GM23338 (cell line): Measurements from ENCODE around the gene NTMT1.

Source experiments
- CREB1 ChIP-seq: fragments of 250-450 bp; sonication (Bioruptor Pico); IDR thresholded peaks from 2 replicates; pipeline ENCODE4 v1.5.0; 2020; ENCODE audit warnings: low read depth, mild to moderate bottlenecking, moderate library complexity
- EZH2 ChIP-seq: fragments of 200-600 bp; sonication (generic); IDR thresholded peaks from one replicate; pipeline ENCODE4 v1.8.0; 2017; ENCODE audit warnings: antibody characterized with exemption, mild to moderate bottlenecking, low read depth; ENCODE audit not compliant: unreplicated experiment
- EZH2phosphoT487 ChIP-seq: fragments of 200-600 bp; sonication (generic); IDR thresholded peaks from one replicate; pipeline ENCODE4 v1.8.1; 2018; ENCODE audit warnings: antibody characterized with exemption; ENCODE audit not compliant: unreplicated experiment
- JUNB ChIP-seq: IDR thresholded peaks from one replicate; pipeline ENCODE4 v1.6.1; 2016; ENCODE audit warnings: antibody characterized with exemption; ENCODE audit not compliant: unreplicated experiment
- NANOG ChIP-seq: IDR thresholded peaks from 2 replicates; pipeline ENCODE4 v1.6.1; 2016; ENCODE audit warnings: antibody characterized with exemption, borderline replicate concordance
- POLR2AphosphoS5 ChIP-seq: IDR thresholded peaks from 2 replicates; pipeline ENCODE4 v1.6.1; 2016; ENCODE audit warnings: antibody characterized with exemption, low read depth
- STAT1 ChIP-seq: IDR thresholded peaks from one replicate; pipeline ENCODE4 v1.6.1; 2016; ENCODE audit warnings: antibody characterized with exemption; ENCODE audit not compliant: unreplicated experiment
- ZNF114 ChIP-seq: fragments of 250-450 bp; sonication (Bioruptor Pico); IDR thresholded peaks from 2 replicates; pipeline ENCODE4 v1.5.0; 2020; ENCODE audit warnings: mild to moderate bottlenecking, moderate library complexity
- ZNF331 ChIP-seq: fragments of 250-450 bp; sonication (Bioruptor Pico); IDR thresholded peaks from 2 replicates; pipeline ENCODE4 v1.5.0; 2020; ENCODE audit warnings: low read depth, mild to moderate bottlenecking, moderate library complexity
- TF ChIP-seq, protein P1 (sequence below), 2 experiments: fragments of 200-600 bp in 1 of 2; sonication (generic) in 1 of 2; conservative IDR thresholded peaks; 2 replicates each; pipeline versions ENCODE4 v1.5.1 to v1.6.1; 2016 to 2017; ENCODE audit warnings: antibody characterized with exemption in 2 of 2, low read depth in 2 of 2, mild to moderate bottlenecking in 2 of 2, moderate library complexity in 1 of 2
- TF ChIP-seq, protein P2 (sequence below): IDR thresholded peaks from 2 replicates; pipeline ENCODE4 v1.6.1; 2016; ENCODE audit warnings: antibody characterized with exemption
- TF ChIP-seq, protein P3 (sequence below): IDR thresholded peaks from one replicate; pipeline ENCODE4 v1.6.1; 2018; ENCODE audit warnings: antibody characterized with exemption; ENCODE audit not compliant: unreplicated experiment

DNA sequence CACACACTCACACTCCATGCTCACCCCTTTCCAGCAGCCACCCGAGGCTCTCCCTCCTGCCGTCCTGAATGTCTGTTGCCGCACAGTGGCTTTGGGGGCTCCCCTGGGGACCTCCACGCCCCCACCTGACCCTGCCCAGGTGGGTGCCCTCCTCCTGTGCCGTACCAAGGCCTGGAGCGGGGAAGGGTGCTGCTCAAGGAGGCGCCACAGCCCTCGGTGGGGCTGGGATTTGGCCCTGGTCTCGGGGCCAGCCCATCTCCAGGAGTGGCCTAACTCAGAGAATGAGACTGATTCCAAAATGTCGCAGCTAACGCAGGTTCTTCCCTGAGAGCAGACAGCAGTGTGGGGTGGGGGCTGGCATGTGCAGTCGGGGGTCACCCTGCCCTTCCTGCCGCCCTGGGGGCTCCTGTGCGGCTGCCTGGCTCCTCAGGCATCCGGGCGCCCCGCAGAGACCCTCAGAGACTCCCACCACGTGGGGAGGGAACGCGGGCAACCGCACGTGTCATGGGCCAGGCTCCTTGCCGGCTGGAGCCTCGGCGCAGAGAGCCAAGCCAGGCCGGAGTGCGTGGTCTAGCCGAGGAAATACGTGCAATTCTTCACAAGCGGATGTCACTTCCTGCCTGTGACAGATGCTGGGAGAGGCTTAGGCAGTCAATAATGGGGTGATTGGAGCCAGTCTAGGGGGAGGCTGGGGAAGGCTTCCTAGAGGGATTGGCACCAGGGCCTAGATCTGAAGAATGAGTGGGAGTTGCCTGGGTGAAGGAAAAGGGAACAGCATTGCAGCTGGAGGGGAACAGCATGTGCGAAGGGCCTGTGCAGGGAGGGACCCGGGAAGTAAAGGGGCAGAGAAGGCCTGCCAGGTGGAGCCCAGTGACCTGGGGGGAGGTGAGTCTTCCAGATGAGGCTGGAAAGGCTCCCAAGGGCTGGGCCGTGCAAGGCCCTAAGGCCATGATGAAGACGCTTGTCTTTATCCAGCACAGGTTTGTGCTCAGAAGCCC lies 49.1 kb upstream of the NTMT1 start:
- TF ChIP-seq, protein P1, sequence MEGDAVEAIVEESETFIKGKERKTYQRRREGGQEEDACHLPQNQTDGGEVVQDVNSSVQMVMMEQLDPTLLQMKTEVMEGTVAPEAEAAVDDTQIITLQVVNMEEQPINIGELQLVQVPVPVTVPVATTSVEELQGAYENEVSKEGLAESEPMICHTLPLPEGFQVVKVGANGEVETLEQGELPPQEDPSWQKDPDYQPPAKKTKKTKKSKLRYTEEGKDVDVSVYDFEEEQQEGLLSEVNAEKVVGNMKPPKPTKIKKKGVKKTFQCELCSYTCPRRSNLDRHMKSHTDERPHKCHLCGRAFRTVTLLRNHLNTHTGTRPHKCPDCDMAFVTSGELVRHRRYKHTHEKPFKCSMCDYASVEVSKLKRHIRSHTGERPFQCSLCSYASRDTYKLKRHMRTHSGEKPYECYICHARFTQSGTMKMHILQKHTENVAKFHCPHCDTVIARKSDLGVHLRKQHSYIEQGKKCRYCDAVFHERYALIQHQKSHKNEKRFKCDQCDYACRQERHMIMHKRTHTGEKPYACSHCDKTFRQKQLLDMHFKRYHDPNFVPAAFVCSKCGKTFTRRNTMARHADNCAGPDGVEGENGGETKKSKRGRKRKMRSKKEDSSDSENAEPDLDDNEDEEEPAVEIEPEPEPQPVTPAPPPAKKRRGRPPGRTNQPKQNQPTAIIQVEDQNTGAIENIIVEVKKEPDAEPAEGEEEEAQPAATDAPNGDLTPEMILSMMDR (conservative IDR thresholded peaks at IDR 0.05; ENCODE audit: low read depth in 2 of 2): no peak
- no peak for TF ChIP-seq POLR2AphosphoS5
- TF ChIP-seq ZNF331 (CRISPR knock-in tag): no peak
- TF ChIP-seq, protein P2, sequence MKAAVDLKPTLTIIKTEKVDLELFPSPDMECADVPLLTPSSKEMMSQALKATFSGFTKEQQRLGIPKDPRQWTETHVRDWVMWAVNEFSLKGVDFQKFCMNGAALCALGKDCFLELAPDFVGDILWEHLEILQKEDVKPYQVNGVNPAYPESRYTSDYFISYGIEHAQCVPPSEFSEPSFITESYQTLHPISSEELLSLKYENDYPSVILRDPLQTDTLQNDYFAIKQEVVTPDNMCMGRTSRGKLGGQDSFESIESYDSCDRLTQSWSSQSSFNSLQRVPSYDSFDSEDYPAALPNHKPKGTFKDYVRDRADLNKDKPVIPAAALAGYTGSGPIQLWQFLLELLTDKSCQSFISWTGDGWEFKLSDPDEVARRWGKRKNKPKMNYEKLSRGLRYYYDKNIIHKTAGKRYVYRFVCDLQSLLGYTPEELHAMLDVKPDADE: no peak
- TF ChIP-seq CREB1 (CRISPR knock-in tag): no peak
- no peak for TF ChIP-seq EZH2phosphoT487
- no peak for TF ChIP-seq EZH2
- TF ChIP-seq, protein P3, sequence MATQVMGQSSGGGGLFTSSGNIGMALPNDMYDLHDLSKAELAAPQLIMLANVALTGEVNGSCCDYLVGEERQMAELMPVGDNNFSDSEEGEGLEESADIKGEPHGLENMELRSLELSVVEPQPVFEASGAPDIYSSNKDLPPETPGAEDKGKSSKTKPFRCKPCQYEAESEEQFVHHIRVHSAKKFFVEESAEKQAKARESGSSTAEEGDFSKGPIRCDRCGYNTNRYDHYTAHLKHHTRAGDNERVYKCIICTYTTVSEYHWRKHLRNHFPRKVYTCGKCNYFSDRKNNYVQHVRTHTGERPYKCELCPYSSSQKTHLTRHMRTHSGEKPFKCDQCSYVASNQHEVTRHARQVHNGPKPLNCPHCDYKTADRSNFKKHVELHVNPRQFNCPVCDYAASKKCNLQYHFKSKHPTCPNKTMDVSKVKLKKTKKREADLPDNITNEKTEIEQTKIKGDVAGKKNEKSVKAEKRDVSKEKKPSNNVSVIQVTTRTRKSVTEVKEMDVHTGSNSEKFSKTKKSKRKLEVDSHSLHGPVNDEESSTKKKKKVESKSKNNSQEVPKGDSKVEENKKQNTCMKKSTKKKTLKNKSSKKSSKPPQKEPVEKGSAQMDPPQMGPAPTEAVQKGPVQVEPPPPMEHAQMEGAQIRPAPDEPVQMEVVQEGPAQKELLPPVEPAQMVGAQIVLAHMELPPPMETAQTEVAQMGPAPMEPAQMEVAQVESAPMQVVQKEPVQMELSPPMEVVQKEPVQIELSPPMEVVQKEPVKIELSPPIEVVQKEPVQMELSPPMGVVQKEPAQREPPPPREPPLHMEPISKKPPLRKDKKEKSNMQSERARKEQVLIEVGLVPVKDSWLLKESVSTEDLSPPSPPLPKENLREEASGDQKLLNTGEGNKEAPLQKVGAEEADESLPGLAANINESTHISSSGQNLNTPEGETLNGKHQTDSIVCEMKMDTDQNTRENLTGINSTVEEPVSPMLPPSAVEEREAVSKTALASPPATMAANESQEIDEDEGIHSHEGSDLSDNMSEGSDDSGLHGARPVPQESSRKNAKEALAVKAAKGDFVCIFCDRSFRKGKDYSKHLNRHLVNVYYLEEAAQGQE: no peak
- TF ChIP-seq JUNB: no peak
- no peak for TF ChIP-seq ZNF114
- TF ChIP-seq STAT1: no peak
- TF ChIP-seq NANOG: no peak
